Panc1 (cell line): ENCODE data around the gene WDR82.

Experiments used
- TF ChIP-seq, protein P1 (sequence below): fragments of 450-650 bp; IDR thresholded peaks from 2 replicates; pipeline ENCODE4 v1.5.1; 2017; ENCODE audit warnings: mild to moderate bottlenecking
- TF ChIP-seq, protein P2 (sequence below), 2 experiments: IDR thresholded peaks; 2 replicates each; pipeline ENCODE4 v1.6.1; 2011 to 2012; ENCODE audit warnings: low read depth in 2 of 2, control low read depth in 1 of 2, low read length in 1 of 2, mild to moderate bottlenecking in 1 of 2, moderate library complexity in 1 of 2; ENCODE audit not compliant: insufficient read depth in 1 of 2

DNA sequence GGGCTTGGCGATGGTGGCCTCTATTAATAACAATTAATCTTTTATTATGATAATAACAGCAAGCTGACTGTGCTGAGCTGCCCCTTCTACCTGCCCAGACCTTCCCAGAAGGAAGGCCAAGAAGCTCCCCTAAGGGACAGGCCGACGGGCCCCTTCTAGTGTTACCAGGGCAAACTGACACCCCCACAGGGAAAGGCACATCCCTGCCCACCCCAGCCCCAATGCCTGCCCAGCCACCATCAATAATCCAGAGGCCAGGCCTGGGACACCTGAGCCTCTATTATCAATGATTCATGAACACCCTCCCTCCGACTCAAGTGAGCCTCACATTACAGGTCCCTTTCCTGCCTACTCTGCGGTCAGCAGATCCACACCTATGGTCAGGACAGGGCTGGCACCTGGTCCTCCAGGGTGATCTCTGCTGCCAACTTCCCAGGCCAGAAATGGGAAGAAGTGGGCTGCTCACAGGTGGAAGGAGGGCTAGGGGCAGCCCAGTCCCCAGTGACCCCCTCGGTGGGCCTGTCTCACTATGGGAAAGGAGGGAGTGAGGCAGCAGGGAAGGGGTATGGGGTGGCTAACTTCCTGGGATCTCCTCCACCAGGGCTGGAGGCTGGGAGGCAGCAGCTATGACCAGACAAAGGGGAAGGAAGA, 41.3 kb downstream of the WDR82 start:
- TF ChIP-seq, protein P1, sequence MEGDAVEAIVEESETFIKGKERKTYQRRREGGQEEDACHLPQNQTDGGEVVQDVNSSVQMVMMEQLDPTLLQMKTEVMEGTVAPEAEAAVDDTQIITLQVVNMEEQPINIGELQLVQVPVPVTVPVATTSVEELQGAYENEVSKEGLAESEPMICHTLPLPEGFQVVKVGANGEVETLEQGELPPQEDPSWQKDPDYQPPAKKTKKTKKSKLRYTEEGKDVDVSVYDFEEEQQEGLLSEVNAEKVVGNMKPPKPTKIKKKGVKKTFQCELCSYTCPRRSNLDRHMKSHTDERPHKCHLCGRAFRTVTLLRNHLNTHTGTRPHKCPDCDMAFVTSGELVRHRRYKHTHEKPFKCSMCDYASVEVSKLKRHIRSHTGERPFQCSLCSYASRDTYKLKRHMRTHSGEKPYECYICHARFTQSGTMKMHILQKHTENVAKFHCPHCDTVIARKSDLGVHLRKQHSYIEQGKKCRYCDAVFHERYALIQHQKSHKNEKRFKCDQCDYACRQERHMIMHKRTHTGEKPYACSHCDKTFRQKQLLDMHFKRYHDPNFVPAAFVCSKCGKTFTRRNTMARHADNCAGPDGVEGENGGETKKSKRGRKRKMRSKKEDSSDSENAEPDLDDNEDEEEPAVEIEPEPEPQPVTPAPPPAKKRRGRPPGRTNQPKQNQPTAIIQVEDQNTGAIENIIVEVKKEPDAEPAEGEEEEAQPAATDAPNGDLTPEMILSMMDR = no peak
- TF ChIP-seq, protein P2, sequence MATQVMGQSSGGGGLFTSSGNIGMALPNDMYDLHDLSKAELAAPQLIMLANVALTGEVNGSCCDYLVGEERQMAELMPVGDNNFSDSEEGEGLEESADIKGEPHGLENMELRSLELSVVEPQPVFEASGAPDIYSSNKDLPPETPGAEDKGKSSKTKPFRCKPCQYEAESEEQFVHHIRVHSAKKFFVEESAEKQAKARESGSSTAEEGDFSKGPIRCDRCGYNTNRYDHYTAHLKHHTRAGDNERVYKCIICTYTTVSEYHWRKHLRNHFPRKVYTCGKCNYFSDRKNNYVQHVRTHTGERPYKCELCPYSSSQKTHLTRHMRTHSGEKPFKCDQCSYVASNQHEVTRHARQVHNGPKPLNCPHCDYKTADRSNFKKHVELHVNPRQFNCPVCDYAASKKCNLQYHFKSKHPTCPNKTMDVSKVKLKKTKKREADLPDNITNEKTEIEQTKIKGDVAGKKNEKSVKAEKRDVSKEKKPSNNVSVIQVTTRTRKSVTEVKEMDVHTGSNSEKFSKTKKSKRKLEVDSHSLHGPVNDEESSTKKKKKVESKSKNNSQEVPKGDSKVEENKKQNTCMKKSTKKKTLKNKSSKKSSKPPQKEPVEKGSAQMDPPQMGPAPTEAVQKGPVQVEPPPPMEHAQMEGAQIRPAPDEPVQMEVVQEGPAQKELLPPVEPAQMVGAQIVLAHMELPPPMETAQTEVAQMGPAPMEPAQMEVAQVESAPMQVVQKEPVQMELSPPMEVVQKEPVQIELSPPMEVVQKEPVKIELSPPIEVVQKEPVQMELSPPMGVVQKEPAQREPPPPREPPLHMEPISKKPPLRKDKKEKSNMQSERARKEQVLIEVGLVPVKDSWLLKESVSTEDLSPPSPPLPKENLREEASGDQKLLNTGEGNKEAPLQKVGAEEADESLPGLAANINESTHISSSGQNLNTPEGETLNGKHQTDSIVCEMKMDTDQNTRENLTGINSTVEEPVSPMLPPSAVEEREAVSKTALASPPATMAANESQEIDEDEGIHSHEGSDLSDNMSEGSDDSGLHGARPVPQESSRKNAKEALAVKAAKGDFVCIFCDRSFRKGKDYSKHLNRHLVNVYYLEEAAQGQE (IDR thresholded peaks at IDR 0.05; ENCODE audit: insufficient read depth in 1 of 2, low read depth in 2 of 2, low read length in 1 of 2) = no peak
